M059J (cell line): ENCODE results near the gene KCNQ1. TPM values are rescaled to one million over a fixed set of nuclear protein-coding genes. Genes with fewer than 3 reads are reported as not detected.
A peak's percentile ranks its signal among the peaks of the same experiment; 100 is the strongest.

Experiments
- DNase-seq: peaks from one replicate; pipeline ENCODE4 v3.0.0-alpha.2; 2012; ENCODE audit warnings: low read depth
- total RNA-seq: library from RNA; depleted of rRNA; stranded (reverse); fragments of >200 nt; shearing (Covaris generic); gene quantifications from 2 replicates; pipeline ENCODE4 v1.2.3, GENCODE V29; 2014; rRNA removed

KCNQ1 gene
- total RNA-seq, 1 experiment from 2014 or later, result not detected

DNA sequence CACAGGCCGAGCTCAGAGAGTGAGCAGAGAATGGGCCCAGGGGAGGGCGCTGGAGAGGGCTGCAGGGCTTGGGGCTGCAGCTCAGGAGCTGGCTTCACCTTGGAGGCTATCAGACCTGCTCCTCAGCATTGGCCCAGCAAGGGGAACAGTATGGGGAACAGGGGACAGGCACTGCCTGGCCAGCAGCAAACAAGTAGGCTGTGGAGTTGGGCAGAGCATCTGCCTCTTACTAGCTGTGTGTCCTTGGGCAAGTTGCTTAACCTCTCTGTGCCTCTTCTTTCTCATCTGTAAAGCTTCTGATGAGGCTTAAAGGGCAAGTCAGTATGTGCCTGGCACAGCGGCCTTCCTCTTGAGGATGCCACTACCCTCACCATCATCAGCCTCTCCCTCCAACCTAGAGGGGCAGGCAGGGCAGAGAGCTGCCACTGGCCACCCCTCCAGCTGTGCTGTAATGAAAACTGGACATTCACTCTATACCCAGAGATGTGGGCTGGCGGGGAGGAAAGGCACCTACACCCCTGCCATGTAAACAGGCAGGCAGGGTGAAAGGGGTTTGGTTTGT lies 448.2 kb downstream of the KCNQ1 start:
- DNase-seq, result no peak

DNA sequence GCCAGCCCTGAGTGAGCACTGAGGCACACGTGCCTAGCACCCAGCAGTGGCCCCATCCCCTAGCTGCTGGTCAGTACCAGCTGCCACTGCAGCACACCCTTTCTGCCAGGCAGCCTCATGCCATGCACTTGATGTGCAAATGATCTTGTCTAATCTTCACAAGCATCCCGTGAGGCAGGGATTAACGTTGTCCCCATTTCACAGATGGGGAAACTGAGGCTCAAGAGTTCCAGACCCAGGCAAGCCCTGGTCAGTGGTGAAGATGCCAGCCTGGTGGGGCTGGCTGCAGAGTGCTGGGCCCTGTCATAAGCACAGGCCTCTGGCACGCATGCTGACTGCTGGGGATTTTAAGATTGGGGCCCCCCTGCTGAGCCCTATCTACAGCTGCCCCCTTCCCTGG lies 449.1 kb downstream of the KCNQ1 start:
- no peak for DNase-seq

DNA sequence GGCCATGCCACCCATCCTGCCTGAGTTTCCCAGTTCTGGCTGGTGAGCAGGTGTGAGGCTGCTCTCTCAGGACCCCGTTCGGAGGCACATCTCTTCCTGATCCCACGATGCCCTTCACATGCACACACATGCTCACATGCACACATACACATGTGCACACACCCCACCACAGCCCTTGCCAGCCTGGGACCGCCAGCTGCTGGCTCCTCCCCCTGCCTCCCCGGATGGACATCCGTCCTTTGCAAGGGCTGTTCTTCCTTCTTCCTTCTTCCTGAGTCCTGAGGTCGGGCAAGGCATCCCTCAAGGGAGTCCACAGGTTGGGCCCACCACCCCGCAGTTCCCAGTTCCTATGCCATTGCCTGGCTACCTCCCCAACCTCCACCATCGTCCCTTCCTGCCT lies 451.2 kb downstream of the KCNQ1 start:
- no peak for DNase-seq

GRCh38 chr11:2897048-2897447 lies 452.2 kb downstream of the KCNQ1 start:
- DNase-seq, result no peak

GRCh38 chr11:2898366-2899079 lies 453.7 kb downstream of the KCNQ1 start:
- peak; percentile 93 for DNase-seq

Other genes starting within 250 kb of the KCNQ1 start
- not detected in 2 replicates for gene ASCL2, start 174.4 kb upstream of the KCNQ1 start, total RNA-seq
- gene C11orf21, start 143.1 kb upstream of the KCNQ1 start, total RNA-seq, result not detected in 2 replicates
- 0.07 TPM in 1 of 2 replicates, not detected in the other for gene TSPAN32, start 143.0 kb upstream of the KCNQ1 start, total RNA-seq
- gene CD81, start 67.7 kb upstream of the KCNQ1 start, total RNA-seq, result 144 and 209 TPM in 2 replicates
- 20.8 and 34.9 TPM in 2 replicates for gene TSSC4, start 44.3 kb upstream of the KCNQ1 start, total RNA-seq
- gene TRPM5, start 494 bp upstream of the KCNQ1 start, total RNA-seq, result not detected in 2 replicates